Renal pelvis (tissue), 4 donors: ENCODE results near the gene HAUS3. TPM values are rescaled to one million over a fixed set of nuclear protein-coding genes. Genes with fewer than 3 reads are reported as not detected.
"Not testable (repeated sequence)": the region's sequence is repeated elsewhere in the genome, so short reads cannot be mapped to it uniquely, and the experiment has no call there.

Experiments used
- DNase-seq: peaks from one replicate; pipeline ENCODE4 v3.0.0-alpha.2; 2013
- polyA plus RNA-seq, 3 donors: library from polyadenylated mRNA; unstranded; fragments of 120-200 nt; gene quantifications; one replicate each; pipeline ENCODE4 v1.2.1, GENCODE V29; 2013; ENCODE audit not compliant: insufficient read length in 3 of 3

The HAUS3 gene
- polyA plus RNA-seq, 3 donors: 16.5 to 20.4 (median 20.3) TPM

- no peak for DNase-seq
Measured at GRCh38 chr4:2277956-2278355, 36.0 kb upstream of the HAUS3 start.

DNA sequence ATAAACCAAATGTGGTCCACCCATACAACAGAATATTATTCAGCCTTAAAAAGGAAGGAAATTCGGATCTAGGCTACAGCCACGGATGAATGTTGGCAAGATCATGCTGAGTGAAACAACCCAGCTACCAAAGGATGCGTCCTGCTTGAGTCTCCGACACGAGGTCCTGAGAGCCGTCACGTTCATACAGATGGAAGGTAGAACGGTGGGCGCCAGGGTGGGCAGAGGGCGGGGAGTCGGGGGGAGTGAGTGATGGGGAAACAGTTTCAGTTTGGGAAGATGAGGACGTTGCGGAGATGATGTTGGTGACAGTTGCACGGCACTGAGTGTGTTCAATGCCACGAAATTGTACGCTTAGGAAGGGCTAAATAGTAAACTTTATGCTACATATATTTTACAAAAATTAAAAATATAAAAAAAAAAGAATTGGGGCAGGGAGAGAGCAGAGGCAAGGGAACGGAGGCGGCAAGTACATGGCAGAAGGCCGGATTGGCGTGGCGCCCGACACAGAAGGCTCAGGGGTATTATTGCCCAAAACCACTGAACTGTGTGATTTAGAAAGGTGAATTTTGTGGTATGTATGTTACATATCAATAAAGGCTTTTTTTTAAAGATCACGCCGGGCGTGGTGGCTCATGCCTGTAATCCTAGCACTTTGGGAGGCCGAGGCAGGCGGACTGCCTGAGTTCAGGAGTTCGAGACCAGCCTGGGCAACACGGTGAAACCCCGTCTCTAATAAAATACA lies 34.8 kb upstream of the HAUS3 start:
- DNase-seq: no peak

- DNase-seq: no peak
Measured at GRCh38 chr4:2275546-2276251, 33.8 kb upstream of the HAUS3 start.

- DNase-seq: not testable (repeated sequence)
Measured at GRCh38 chr4:2275044-2275397, 33.1 kb upstream of the HAUS3 start.

DNA sequence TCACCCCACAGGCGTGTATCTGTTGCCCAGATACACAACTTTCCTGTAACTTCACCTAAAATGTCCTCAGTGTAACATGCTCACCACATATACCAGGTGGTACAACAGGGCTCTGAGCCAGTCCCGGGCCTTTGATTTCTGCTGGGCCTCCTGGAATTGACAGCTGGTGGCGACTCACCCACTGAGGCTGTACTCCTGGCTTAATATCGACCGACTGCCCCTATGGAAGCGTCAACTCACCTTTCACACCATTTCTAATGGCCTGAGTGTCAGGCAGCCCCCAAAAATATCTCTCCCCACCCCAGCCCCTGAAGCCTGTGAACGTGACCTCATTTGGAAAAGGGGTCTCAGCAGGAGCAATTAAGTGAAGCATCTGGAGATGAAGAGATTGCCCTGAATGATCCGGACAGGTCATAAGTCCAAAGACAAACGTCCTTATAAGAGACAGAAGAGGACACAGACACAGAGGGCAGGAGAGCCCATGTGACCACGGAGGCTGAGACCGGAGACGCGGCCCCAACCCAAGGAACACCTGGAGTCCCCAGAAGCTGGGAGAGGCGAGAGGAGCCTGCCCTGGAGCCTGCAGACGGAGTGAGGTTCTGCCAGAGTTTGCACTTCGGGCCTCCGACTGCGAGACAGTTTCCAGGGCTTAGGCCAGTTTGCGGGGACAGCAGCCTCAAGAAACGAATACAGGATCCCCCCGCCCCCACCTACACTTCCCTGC lies 32.6 kb upstream of the HAUS3 start:
- no peak for DNase-seq

- DNase-seq: no peak
Measured at GRCh38 chr4:2273657-2274319, 31.9 kb upstream of the HAUS3 start.

DNA sequence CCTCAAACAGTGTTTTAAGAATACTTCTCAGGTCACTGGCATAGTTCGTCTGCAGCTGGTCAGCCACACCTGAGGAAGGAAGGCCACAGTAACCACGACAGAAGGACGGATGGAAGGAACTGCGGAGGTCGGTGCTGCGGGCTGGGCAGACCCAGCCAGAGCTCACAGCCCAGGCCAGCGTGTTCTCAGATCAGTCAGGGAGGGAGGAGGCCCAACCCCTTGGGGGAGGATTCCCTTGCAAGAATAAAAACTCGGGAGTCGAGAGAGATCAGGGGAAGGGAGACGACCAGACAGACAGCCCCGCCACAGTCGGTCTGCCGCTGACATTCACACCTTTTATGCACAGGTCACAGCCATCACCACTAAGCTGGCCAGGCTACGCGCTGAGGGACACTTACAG lies 31.3 kb upstream of the HAUS3 start:
- no peak for DNase-seq

DNA sequence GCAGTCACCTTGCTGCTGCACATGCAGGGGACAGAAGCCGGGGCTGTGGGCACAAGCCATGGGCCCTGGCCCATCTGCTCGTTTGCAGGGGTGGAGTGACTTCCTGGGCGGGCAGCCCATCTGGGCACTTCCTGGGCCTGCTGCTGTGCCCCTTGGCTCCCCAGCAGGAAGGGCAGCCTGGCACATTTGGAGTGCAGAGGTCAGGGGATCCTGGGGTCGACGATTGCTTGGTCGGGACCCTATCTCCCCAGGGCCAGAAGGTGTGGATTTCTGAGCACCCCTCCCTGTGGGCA lies 30.9 kb upstream of the HAUS3 start:
- no peak for DNase-seq

DNA sequence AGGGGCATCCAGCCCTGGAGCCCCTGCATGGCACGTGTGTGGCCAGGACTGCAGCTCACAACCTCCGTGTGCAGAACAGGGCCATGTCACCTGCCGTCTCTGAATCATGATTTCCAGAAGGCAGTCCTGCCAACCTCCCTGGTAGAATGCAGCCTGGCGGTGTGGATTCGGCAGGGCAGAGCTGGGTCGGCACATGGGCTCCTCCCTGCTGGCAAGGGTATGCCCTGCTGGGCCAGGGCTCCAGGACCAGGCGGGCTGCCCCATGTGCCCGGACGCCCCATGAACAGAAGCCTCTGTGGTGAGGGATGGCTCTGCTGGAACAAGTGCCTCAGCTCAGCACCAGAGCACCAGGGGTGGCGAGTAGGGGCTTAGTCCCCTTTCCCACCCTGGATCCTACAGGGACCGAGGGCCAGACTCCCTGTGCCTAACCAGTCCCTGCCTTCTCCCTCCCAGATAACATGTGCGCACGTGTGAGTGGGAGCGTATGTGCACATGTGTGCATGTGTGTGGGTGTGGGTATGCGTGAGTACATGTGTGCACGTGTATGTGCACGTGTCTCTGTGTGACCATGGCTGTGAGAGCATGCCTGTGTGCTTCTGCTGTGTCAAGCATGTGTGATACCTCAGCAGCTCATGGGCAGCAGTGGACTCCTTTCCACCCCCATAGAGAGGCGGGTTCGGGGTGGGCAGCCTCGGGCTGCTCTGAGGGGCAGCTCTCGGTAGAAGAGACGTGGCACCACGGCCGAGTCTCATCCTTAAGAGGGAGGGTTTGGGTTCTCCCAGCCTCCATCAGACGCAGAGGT lies 30.3 kb upstream of the HAUS3 start:
- no peak for DNase-seq

GRCh38 chr4:2271279-2272025 lies 29.5 kb upstream of the HAUS3 start:
- DNase-seq: no peak

DNA sequence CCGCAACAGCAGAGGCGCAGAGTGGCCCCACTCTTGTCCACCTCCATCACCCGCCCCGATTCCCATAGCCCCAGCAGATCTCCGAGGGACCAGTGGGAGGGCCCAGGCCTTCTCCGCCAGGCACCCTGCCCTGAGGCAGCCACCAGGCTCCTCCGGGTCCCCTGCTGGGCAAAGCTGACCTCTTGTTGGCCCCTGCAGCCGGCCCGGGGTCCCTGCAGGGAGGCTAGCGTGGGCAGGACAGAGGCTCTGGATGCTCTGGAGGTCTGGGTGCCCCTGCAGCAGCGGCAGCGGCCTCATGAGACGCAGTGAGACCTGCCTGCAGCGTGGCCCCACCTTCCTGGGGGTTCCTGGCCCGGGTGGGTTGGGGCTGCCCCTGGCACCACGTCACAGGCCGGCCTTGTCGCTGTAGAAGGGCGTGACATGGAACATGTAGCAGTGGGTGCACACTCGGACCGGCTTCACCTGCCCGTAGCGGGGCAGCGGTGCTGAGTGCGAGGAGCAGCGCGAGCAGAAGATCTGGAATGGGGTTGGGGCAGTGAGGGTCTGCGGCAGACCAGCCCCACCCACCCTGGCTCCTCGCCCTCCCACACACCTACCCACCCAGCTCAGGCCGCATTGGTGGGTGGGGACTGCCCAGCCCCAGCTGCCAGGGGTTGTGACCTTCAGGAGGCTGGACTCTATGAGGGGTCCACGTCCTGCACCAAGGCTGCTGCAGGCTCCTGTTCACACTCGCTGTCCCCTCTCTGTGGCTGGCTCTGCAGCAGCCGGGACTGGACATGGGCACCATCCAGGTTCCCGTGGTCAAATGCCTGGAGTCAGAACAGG lies 28.6 kb upstream of the HAUS3 start:
- no peak for DNase-seq

DNA sequence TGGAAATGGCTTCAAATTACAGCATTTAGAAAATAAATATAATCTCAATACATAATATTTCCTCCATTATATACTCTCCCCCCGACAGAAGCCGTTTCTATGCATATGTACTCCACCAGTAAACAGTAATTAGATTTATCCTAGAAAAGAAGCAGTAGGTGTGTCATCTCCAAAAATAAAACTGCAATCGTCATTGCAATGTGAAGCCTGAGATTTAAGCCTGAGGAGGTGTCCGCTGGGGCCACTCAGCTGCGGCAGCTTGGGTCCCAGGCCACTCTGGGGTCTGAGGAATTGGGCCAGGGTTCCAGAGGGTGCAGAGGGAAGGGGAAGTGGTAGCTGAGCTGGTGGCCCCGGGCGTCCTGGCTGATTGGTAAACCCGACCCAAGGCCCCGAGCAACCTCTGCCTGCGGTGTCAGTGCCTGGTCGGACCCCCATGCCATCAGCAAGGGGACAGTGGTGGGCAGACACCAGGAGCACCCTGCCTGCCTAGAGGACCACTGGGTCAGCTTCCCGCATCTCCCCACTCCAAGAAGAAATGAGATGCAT lies 27.8 kb upstream of the HAUS3 start:
- no peak for DNase-seq

- no peak for DNase-seq
Measured at GRCh38 chr4:2269206-2269531, 27.2 kb upstream of the HAUS3 start.

DNA sequence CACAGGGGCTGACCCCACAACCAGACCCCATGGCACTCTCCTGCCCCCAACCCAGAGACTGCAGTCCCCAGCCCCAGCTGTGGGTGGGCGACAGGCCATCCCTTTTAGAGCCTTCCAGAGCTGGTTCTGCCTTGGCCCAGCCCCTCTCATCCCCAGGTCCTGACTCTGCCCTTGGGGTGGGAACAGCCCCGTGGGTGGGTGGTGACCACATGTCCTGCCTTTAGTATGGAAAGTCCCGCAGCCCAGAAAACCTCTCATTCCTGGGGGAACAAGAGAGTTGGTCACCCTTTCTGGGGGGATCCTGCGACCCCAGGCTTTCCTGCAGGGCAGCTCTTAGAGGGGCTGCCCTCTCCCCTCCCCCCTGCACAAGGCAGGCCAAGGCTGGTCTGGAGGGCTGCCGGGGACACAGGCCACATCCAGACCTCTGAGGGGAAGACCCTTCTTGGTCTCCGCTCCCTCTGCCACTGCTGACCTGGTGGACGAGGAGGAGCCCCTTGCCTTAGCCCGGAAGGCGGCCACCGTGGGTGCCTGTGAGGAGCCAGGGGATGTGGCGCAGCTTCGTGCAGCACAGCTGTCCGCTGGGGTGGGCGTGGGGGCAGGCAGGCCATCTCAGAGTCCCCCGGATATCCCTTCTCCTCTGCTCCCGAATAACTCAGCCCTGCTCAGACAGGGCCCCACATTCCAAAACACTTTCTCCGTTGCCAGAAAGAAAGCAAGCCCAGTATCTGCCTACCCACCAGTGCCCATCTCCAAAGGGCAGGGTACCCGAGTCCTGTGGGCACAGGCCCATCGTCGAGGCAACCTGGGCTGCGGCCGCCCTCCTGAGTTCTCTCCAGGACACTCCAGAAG lies 26.7 kb upstream of the HAUS3 start:
- no peak for DNase-seq

DNA sequence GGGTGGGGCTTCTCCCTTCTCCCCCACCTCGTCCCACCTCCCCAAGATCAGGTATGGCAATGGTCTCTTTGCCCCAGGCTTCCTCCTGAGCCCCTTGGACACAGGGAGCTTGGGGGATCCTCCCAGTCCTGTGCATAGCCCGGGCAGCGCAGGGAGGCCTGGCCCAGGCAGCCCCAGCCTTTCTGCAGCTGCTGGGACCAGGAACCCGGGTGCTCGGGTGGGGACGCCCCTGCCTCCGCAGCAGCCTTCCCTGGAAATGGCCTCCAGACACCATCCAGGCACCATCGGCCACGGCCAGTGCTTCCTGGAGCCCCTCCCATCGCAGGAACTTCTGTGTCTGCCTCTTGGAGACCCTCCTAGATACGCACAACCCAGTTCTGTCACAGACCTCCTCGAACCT lies 25.9 kb upstream of the HAUS3 start:
- no peak for DNase-seq

- no peak for DNase-seq
Measured at GRCh38 chr4:2267320-2267811, 25.4 kb upstream of the HAUS3 start.

GRCh38 chr4:2266821-2267220 lies 24.9 kb upstream of the HAUS3 start:
- no peak for DNase-seq

DNA sequence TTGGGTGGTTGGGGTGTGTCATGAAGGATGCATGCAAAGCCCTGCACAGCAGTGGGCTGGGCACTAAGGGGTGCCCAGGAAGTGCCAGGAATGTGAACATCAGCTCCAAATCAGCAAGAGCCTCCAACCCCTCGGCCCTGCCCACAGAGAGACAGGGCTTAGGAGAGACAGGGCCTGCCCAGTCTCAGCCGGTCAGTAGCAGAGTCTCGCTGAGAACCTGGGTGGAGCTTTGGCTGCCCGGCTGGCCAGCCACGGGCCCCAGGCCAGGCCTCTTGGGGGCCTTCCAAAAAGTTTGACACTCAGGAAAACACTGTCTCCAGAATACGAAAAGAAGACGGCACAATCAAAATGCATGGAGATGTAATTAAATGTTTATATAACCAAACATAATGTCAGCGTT lies 24.3 kb upstream of the HAUS3 start:
- no peak for DNase-seq
